Measurements from ENCODE around the gene ARHGEF37.
"Not testable (repeated sequence)": the region's sequence is repeated elsewhere in the genome, so short reads cannot be mapped to it uniquely, and the experiment has no call there.

The ARHGEF37 gene

GRCh38 chr5:149564542-149565140 lies 16.7 kb upstream of the ARHGEF37 start:
- DNase-seq (ENCODE audit: low read depth, low spot score): not testable (repeated sequence)

- DNase-seq (ENCODE audit: low read depth, low spot score): no peak
These were observed 14.1 kb upstream of the ARHGEF37 start for GRCh38 chr5:149567226-149567625.

- DNase-seq (ENCODE audit: low read depth, low spot score): no peak
These were observed 9.1 kb upstream of the ARHGEF37 start for GRCh38 chr5:149572170-149572569.

GRCh38 chr5:149572576-149573231 lies 8.6 kb upstream of the ARHGEF37 start:
- DNase-seq (ENCODE audit: low read depth, low spot score): no peak

- DNase-seq (ENCODE audit: low read depth, low spot score): no peak
These were observed 6.2 kb upstream of the ARHGEF37 start for GRCh38 chr5:149575131-149575530.

- DNase-seq (ENCODE audit: low read depth, low spot score): no peak
These were observed 5.3 kb upstream of the ARHGEF37 start for GRCh38 chr5:149576021-149576420.

GRCh38 chr5:149578896-149579295 lies 2.4 kb upstream of the ARHGEF37 start:
- DNase-seq (ENCODE audit: low read depth, low spot score): no peak

- no peak for DNase-seq (ENCODE audit: low read depth, low spot score)
These were observed 498 bp upstream of the ARHGEF37 start for GRCh38 chr5:149580808-149581191.

GRCh38 chr5:149581931-149582768 lies 852 bp downstream of the ARHGEF37 start:
- peak; percentile 68 for DNase-seq (ENCODE audit: low read depth, low spot score)

GRCh38 chr5:149583394-149583793 lies 2.1 kb downstream of the ARHGEF37 start:
- no peak for DNase-seq (ENCODE audit: low read depth, low spot score)

- no peak for DNase-seq (ENCODE audit: low read depth, low spot score)
These were observed 2.8 kb downstream of the ARHGEF37 start for GRCh38 chr5:149584121-149584520.

- no peak for DNase-seq (ENCODE audit: low read depth, low spot score)
These were observed 4.6 kb downstream of the ARHGEF37 start for GRCh38 chr5:149585910-149586309.

- no peak for DNase-seq (ENCODE audit: low read depth, low spot score)
These were observed 5.5 kb downstream of the ARHGEF37 start for GRCh38 chr5:149586708-149587318.

GRCh38 chr5:149588936-149589335 lies 7.6 kb downstream of the ARHGEF37 start:
- DNase-seq (ENCODE audit: low read depth, low spot score): no peak

GRCh38 chr5:149593370-149593769 lies 12.1 kb downstream of the ARHGEF37 start:
- no peak for DNase-seq (ENCODE audit: low read depth, low spot score)

- no peak for DNase-seq (ENCODE audit: low read depth, low spot score)
These were observed 13.1 kb downstream of the ARHGEF37 start for GRCh38 chr5:149594206-149594895.

GRCh38 chr5:149595105-149595504 lies 13.8 kb downstream of the ARHGEF37 start:
- DNase-seq (ENCODE audit: low read depth, low spot score): not testable (repeated sequence)

GRCh38 chr5:149596712-149597111 lies 15.4 kb downstream of the ARHGEF37 start:
- DNase-seq (ENCODE audit: low read depth, low spot score): no peak

- no peak for DNase-seq (ENCODE audit: low read depth, low spot score)
These were observed 16.3 kb downstream of the ARHGEF37 start for GRCh38 chr5:149597618-149598017.

- not testable (repeated sequence) for DNase-seq (ENCODE audit: low read depth, low spot score)
These were observed 16.9 kb downstream of the ARHGEF37 start for GRCh38 chr5:149598234-149598633.

- DNase-seq (ENCODE audit: low read depth, low spot score): no peak
These were observed 17.7 kb downstream of the ARHGEF37 start for GRCh38 chr5:149598966-149599365.

GRCh38 chr5:149599375-149599774 lies 18.1 kb downstream of the ARHGEF37 start:
- no peak for DNase-seq (ENCODE audit: low read depth, low spot score)
